Gastrocnemius medialis (tissue), 4 donors: ENCODE data around the gene CSF3R.

Experiments used
- POLR2A ChIP-seq, 2 donors: fragments of 450-650 bp; IDR thresholded peaks; one replicate each; pipeline ENCODE4 v1.6.1; 2017; ENCODE audit warnings: antibody characterized with exemption in 2 of 2, mild to moderate bottlenecking in 2 of 2, moderate library complexity in 2 of 2
- TF ChIP-seq, protein P1 (sequence below), 5 experiments: fragments of 450-650 bp in 3 of 5; fragments of 200-600 bp in 2 of 5; sonication (generic) in 2 of 5; IDR thresholded peaks in 4 of 5; conservative IDR thresholded peaks in 1 of 5; 1 replicate in 4 of 5; 2 replicates in 1 of 5; pipeline ENCODE4 v1.5.1; 2016 to 2019; ENCODE audit warnings: antibody characterized with exemption in 5 of 5, mild to moderate bottlenecking in 3 of 5, moderate library complexity in 3 of 5

DNA sequence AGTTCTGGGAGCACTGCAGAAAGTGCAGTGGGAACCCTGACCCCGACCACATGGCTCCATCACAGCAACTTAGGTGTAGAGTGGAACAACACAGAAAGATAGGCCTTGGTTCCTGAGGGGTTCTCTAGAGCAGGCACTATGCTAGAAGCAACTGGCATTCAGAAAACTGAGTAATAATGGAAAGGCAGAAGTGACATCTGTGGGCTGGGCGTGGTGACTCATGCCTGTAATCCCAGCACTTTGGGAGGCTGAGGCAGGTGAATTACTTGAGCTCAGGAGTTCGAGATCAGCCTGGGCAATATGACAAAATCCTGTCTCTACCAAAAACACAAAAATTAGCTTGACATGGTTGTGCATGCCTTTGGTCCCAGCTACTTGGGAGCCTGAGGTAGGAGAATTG, 23.8 kb downstream of the CSF3R start:
- no peak for TF ChIP-seq POLR2A (IDR thresholded peaks at IDR 0.05)
- TF ChIP-seq, protein P1, sequence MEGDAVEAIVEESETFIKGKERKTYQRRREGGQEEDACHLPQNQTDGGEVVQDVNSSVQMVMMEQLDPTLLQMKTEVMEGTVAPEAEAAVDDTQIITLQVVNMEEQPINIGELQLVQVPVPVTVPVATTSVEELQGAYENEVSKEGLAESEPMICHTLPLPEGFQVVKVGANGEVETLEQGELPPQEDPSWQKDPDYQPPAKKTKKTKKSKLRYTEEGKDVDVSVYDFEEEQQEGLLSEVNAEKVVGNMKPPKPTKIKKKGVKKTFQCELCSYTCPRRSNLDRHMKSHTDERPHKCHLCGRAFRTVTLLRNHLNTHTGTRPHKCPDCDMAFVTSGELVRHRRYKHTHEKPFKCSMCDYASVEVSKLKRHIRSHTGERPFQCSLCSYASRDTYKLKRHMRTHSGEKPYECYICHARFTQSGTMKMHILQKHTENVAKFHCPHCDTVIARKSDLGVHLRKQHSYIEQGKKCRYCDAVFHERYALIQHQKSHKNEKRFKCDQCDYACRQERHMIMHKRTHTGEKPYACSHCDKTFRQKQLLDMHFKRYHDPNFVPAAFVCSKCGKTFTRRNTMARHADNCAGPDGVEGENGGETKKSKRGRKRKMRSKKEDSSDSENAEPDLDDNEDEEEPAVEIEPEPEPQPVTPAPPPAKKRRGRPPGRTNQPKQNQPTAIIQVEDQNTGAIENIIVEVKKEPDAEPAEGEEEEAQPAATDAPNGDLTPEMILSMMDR (IDR thresholded peaks at IDR 0.05 in 4 of 5, conservative IDR thresholded peaks at IDR 0.05 in 1 of 5) = no peak
